KBM-7 (cell line): ENCODE measurements around the gene TMEM200C.
"Not testable (repeated sequence)": the region's sequence is repeated elsewhere in the genome, so short reads cannot be mapped to it uniquely, and the experiment has no call there.

ENCODE experiments used
- DNase-seq: peaks from one replicate; pipeline ENCODE4 v3.0.0-alpha.2; 2015
- in situ Hi-C: fragments of 300-500 bp; cut with MboI; formaldehyde crosslinking; loops from 2 replicates; pipeline ENCODE4 v1.14.3; 2020; ENCODE audit warnings: low sequenced_read_pairs, low pct_unique_long_range_greater_than_20kb, mixed read lengths

TMEM200C gene

DNA sequence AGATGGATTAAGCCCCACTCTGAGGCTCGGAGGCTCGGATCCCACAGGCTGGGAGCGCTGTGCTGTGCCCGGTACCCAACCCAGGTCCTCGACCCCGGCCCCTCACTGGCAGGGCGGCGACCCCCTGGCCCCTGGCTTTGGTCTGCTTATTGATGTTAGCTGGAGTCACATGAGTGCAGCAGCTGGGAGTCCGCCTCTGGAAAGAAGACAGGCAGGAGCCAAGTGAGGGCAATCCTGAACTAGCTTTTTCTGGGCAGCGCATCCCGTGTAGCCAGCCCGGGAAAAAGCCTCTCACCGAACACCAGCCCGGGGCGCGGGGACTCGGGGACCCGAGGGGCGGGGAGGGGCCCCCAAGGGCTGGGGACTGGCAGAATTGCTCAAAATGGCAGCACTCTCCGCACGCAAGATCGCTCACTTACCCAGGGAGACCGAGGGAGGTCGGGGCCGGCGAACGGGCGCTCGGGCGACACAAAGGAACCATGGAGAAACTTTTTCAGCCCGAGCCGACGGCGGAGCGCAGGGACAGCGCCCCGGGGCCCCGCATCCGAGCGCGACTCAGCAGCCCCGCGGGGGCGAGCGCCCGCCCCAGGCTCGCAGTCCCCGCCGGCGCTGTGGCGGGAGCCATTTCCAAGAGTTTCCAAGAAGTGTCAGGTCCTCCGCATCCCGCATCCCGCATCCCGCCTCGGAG, 567 bp downstream of the TMEM200C start:
- in situ Hi-C loops: no loop called here
- no peak for DNase-seq

DNA sequence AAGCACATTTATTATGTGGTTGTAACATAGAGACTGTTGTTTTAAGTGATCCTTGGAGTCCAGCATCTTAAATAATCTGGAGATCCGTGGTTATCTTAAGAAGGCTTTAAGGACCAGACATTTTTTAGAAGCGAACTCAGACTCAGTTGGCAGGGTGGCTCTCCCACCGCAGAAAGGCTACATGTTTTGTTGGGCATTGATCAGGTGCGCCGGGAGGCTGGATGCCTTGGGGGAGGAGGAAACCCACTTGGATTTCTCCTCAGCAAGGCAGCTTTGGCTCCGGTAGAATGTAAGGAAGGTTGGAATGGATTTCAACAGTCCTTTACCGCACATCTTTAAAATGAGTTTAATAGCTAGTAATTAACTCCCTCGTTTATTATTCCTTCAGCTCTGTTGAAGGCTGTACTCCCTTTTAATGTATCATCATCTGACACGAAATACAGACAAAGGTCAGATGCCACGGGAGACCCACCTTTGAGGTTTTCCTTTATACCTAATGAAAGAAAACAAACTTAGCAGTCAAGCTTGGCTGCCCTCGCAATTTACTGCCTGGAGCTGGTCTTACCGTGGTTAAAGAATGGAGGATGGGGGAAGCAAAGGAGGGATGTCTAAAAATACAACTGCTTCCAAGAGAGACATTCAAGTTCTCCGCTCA, 1.2 kb downstream of the TMEM200C start:
- DNase-seq: no peak
- in situ Hi-C loops: no loop called here

DNA sequence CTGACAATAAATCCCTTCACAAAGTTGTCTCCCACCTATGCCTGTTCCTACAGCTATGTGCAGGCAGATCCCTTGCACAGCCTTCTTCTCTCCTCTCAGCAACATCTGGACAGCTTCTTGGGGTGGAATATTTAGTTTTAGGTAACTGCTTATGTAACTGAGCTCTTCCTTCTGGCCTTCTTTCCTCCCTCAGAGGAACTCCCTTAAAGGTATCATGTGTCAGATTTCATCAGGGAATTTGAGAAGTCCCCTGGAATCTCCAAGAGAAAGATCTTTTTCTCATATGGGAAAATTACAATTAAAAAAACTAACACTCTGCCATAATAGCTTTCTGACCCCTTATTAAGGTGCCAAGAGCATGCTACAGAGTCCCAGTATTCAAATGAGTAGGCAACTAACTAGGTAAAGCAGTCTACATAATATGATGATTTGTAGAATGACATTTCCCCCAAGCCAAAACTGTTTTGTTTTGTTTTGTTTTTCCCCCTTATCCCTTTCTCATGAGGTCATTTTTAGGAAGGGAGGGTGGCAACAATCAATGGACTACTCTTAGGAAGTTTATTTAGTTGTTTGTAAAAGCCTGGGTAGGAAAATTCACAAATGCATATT, 2.4 kb downstream of the TMEM200C start:
- in situ Hi-C loops: no loop called here
- no peak for DNase-seq

DNA sequence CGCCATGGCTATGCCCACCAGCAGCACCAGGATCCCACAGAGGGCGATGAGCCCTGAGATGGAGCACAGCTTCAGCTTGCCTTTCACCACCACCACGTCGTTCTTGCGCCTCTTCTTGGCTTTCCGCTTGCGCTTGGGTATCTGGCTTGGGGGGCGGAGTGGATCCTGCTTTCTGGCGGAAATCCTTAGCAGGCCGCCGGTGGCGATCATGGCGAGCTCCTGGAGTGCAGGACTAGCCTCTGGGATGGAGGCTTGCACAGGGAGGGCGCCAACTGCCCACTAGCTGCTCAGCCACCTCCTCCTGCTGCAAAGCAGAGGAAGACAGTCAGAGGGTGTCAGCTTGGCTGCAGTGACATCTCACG, 3.5 kb downstream of the TMEM200C start:
- no peak for DNase-seq
- in situ Hi-C loops: no loop called here

DNA sequence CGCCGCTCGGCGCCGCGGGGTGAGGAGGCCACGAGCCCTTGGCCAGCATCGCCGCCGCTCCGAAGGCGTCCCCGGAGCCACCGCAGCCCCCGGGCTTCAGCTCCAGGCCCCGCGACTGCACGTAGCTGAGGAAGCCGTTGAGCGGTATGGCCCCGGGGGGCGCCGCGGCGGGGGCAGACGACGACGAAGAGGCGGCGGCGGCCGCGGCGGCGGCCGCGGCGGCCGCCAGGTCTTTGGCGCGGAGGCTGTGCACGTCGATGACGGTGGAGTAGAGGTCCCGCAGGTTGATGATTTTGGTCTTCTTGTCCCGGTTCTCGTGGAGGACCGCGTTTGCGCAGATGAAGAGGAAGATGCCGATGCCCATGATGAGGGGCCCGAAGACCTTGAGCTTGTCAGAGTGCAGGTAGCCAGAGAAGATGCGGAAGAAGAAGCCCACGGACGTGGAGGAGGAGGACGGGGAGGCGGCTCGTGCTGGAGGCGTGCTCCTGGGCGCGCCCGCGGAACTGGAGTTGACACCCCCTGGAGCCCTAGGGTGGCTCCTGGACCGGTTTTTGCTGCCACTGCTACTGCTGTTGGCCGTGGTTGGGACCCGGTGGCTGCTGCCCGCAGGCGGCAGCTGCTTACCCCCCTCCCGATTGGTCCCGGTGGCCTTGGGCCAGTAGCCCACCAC, 4.0 kb downstream of the TMEM200C start:
- DNase-seq: no peak
- in situ Hi-C loops: no loop called here

DNA sequence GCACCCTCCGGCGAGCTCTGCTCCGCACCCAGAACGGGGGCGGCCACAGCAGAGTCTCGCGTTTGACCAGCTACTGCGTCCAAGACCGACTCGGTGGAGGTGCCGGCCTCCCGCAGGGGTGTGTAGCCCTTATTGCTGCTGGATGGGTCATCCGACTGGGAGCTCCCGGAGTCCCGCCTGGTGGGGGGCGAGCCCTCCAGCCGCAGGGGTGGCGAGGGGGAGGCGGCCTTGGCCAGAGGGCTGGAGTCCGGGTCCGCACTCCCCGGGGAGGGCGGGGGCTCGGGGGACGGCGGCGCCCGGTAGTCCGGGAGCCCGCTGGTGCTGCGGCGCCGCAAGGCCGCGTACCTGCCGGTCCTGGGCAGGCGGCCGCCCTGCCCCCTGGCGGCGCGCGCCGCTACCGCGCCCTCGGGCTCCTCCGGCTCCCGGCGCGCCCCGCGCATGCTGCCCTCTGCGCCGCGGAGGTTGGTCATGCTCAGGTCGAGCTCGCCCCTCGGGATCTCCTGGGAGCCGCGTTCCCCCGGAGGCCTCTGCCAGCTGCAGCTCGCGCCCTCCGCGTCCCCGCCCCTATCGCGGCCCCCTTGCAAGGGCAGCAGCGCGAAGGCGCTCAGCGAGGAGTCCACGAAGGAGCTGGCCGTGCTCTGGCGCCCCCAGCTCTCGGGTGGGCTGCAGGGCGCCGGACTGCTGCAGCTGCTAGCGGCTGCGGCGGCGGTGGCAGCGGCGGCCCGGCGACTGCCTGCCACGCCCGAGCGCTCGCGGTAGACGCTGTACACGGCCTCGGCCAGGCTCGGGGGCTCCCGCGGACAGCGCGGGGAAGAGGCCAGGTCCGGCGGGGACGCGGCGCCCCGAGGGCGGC, 4.8 kb downstream of the TMEM200C start:
- in situ Hi-C loops: no loop called here
- peak; percentile 26 for DNase-seq

DNA sequence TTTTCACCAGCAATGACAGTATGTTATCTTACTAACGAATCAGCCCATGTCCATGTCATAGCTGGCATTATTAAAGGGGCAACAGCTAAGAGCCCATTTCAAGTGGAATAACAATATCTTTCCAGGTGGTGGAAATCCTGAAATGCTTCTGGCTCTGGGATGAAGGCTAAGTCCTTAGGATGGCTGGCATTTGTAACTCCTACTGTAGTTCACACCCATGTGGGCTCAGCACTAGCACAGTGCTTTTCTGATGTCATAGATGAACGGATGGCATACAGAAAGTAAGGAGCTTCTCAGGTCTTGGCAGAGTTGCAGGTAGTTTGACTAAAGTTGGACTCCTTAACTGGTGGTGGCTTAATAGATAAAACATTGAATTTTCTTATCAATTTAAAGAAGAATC, 10.0 kb downstream of the TMEM200C start:
- in situ Hi-C loops: no loop called here
- no peak for DNase-seq

DNA sequence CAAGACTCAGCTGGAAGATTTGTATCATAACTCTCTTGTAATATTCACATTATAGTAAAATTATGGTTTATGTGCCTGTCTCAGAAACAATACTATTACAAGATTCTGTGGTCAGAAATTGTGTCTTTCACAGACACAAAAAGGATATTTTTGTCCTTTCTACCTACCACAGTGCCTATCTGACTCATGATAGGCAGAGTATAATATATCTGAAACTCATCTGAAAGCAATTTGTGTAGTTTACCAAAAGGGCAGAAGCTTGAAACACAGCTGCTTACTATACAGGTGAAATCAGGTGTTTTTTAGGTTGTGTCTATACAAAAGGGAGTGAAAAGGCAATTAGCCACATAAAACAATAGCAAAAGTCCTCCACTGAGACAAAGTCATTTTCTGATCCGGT, 10.9 kb downstream of the TMEM200C start:
- in situ Hi-C loops: no loop called here

DNA sequence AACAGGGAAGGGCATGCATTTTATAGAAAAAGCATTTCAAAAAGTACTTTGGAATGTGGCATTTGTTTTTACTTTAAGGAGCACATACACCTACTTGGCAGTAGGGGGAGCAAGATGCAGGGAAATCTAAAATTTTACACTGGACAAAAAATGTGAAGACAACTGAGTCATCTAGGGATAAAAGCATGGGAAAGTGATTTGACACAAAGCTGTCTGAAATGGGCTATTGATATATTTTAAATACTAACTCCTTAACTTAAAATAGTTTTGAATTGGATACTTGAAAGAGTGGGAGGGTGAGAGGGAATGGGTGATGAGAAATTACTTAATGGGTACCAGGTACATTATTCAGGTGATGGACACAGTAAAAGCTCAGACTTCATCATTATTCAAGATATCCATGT, 15.8 kb downstream of the TMEM200C start:
- in situ Hi-C loops: no loop called here

More for the DNA sequence above, 10.9 kb downstream of the TMEM200C start:
- no peak for DNase-seq

DNA sequence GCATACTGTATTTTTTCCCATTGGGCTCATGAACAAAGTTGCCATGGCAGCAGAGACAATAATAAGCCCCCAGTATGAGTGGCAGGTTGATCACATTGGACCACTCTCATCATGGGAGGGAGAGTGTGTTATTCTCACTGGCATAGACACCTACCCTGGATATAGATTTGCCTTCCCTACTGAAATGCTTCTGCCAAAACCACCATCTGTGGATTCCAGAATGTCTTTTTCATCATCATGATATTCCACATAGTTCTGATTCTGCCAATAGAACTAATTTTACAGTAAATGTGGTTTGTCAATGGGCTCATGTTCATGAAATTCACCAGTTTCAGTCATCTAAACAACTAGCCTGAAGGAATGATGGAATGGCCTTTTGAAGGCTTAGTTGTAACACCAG, 18.4 kb downstream of the TMEM200C start:
- DNase-seq: no peak
- in situ Hi-C loops: no loop called here

More for the DNA sequence above, 15.8 kb downstream of the TMEM200C start:
- DNase-seq: peak; percentile 14

DNA sequence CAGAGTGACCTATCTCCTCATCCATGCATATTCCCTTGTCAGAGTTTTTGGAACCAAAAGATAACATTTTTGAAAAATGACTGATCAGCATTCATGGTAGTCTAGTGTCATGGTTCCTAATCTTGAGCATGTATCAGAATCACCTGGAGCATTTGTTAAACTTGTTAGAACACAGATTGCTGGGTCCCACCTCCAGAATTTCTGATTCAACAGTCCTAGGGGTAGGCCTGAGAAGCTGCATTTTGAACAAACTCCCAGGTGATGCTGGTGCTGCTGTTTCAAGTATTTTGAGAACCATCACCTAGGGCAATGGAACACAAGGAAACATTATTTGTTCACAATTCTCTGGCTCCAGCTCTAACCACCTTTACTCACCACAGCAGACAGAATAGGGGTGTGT, 21.0 kb downstream of the TMEM200C start:
- in situ Hi-C loops: no loop called here

DNA sequence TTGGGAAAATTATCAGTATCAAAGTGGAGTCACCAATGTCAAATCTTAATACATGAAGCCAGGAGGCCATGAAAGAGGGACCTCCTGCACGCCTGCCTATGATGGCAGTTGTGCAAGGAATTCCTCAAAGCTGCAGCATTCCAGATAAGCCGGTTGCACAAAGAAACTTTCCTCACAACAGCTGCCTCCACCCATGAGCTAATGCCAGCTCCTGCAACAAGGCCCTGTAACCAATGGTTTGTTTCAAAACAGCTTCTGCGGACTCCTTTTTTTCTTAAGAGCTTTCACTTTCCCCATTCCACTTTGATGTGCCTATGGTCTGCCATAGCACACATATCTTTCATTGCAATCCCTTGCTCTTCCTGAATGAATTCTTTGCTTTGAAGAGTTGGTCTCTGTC, 22.4 kb downstream of the TMEM200C start:
- in situ Hi-C loops: no loop called here

More for the DNA sequence above, 21.0 kb downstream of the TMEM200C start:
- DNase-seq: no peak

DNA sequence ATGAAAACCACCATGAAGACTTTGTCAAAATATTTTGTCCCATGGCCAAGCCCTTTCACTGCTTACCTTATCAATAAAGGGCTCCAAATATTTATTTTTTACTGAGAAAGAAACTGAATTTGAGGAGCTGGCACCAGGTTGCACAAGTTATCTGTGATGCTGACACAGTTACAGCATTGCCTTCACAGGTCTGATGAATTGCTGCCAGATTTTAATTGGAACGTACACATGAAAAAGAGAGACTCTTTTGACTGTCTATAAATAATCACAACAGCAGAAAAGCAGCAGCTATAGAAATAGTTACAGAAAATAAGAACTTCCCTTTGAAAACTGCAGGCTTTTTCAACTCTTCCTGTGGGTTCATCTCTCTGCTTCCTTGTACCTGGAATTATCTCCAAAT, 23.9 kb downstream of the TMEM200C start:
- DNase-seq: no peak
- in situ Hi-C loops: no loop called here

More for the DNA sequence above, 22.4 kb downstream of the TMEM200C start:
- no peak for DNase-seq

DNA sequence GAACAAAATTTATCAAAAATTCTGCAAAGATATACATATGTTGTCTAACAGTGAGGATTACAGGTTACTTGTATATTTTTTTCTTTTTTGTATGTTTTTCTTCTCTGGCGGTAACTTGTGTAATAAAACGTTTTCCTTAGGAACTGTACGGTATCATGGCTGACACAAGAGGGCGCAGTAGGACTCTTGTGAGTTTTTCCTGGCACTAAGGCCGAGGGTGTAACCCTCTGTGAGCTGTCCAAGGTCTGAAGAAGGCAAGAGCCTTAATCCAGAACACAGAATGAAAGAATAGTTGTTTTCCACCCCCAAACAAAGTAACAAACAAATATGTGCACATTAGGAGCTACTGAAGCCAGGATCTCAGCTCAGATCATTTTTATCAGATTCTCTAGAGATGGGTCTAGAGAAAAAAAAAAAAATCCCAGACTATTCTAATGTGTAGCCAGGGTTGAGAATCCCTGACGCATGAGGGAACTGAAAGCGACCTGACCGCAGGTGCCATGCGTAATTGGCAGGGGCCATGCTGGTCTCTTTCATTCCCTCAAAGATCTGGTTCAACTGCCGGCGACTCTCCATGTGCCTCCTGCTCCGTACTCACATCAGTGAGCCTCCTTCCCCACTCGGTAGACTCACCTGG, 27.0 kb downstream of the TMEM200C start:
- peak; percentile 80 for DNase-seq
- in situ Hi-C loops: no loop called here

DNA sequence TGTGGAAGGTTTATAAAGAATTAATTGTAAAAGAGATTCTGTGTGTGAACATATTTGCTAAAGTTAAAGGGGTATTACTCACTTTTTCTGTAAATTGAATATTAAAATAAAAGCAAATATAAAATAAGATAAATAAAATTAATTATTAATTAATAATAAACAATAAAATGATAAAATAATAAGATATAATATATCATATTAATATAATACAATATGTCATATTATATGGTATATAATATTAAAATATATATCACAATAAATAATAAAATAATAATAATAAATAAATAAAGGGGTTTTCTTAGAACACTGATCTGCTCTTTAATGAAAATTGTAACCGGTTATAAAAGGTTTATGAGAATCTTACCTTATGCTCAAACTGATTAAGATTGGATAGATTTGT, 29.8 kb downstream of the TMEM200C start:
- DNase-seq: no peak
- in situ Hi-C loops: no loop called here

DNA sequence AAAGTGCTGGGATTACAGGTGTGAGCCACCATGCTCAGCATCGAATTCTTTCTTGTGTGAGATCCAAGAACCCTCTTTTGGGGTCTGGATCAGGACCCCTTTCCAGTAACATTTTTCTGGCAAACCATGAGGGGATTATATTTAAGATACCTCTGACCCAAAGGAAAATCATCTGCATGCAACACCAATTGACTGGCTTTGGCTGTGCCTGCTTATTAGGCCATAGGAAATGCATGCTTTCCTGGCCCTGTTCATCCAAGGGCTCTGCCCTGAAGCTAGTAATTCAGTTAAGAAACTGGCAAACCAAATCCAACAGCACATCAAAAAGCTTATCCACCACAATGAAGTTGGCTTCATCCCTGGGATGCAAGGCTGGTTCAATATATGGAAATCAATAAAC, 33.2 kb downstream of the TMEM200C start:
- in situ Hi-C loops, DNase-seq: not testable (repeated sequence)

DNA sequence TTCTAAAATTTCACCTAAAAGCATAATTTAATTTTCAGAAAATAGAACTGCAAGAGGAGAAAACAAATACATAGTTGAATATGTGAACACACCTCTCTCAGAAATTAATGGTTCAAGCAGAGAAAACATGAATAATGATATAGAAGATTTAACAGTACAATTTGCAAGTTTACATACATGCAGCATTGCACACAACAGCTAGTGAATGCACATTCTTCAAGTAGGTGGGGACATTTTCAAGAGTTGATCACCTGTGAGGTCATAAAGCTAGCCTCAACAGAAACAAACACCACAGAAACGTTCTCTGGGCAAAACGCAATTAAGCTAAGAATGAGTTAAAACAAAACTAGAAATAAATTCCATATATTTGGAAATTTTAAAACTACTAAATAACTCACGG, 38.1 kb downstream of the TMEM200C start:
- no peak for DNase-seq
- in situ Hi-C loops: no loop called here

DNA sequence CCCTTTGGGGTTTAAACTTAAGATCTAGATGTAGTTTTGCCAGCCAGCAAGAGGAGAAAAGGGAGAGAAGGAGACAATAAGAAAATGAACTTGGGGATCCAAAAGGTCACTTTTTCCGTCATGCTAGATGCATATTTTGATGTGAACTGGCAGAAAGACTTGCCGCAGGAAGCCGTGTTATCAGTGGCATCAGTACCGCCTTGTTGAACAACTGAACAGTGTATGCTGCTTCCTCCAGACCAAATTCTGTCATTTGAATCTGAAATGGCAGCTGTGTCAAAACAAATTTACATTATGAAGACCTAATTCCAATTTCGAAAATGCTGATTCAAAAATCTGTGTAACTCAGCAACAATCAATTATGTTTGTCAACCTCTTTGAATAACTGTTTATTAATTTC, 42.1 kb downstream of the TMEM200C start:
- in situ Hi-C loops: no loop called here
- DNase-seq: no peak

DNA sequence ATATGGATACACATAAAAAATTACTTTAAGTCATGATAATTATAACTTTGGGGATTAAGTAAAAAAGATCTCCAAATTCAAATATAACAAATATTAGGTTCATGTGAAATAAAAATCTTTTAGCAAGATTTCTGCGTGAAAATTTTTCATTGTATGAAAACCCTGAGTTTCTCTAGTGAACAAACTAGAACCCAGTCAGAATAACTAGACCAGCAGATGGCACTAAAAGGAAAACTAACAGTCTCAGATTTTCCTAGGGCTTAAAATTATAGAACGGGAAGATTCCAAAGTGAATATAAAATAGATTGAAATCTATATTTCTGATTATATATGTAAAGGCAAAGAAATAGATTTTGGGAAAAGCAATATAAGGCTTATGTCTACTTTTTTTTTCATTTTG, 43.3 kb downstream of the TMEM200C start:
- in situ Hi-C loops: no loop called here
- no peak for DNase-seq
